Measurements from ENCODE around the gene ID2. TPM values are rescaled to one million over a fixed set of nuclear protein-coding genes. Genes with fewer than 3 reads are reported as not detected.

The ID2 gene
- total RNA-seq, 2 experiments from 2014 or later, result 299 to 324 TPM

- Mint-ChIP-seq H3K36me3 (ENCODE audit: low read depth) (no peaks in the 10 kb centered on the region), H3K27me3 (peaks cover 25% of the 10 kb centered on the region), H3K4me3 (no peak overlapping the region), H3K9me3 (no peaks in the 10 kb centered on the region), H3K27ac (no peak overlapping the region), H3K4me1 (peaks cover 5% of the 10 kb centered on the region)
- no peak for DNase-seq
- ChIA-PET CTCF (interaction anchor here (1.1 to 1.5 kb wide), 5 partner anchors 10 to 1588 kb away, joined by 3 to 5 read pairs (median 3); partner anchors contain the start of gene ID2), POLR2A (no interaction called here)
Measured at GRCh38 chr2:8691859-8692437, 10.1 kb downstream of the ID2 start.

DNA sequence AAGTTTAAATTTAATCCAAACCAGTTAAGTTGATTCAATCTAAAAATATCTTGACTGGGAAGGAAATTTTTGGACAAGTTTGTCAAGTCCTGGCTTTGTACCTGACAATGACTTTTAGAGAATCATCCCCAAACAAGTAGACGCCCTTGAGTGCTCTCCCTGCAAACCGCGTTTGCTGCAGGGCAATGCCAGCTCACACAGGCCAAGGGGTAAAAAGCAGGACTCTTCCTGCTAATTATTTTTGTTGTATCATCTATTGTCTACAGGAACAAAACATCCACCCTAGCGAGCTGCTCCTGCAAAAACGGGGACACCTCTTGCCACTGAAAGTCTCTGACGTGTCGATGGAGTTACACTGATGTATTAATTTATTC lies 10.9 kb downstream of the ID2 start:
- H3K4me1 Mint-ChIP-seq, result peaks cover 5% of the 10 kb centered on the region
- no peaks in the 10 kb centered on the region for H3K9me3 Mint-ChIP-seq
- H3K36me3 Mint-ChIP-seq (ENCODE audit: low read depth), result no peaks in the 10 kb centered on the region
- no peak overlapping the region for H3K27ac Mint-ChIP-seq
- ChIA-PET CTCF (interaction anchor here (0.6 to 1.5 kb wide), 11 partner anchors 10 to 1589 kb away, joined by 3 to 6 read pairs (median 3); partner anchors contain the start of gene ID2), POLR2A (interaction anchor here (1.4 kb wide), 1 partner anchor 11 kb away, joined by 6 read pairs; the partner anchor contains the start of gene ID2)
- no peak overlapping the region for H3K4me3 Mint-ChIP-seq
- no peak for DNase-seq
- H3K27me3 Mint-ChIP-seq, result peaks cover 25% of the 10 kb centered on the region

DNA sequence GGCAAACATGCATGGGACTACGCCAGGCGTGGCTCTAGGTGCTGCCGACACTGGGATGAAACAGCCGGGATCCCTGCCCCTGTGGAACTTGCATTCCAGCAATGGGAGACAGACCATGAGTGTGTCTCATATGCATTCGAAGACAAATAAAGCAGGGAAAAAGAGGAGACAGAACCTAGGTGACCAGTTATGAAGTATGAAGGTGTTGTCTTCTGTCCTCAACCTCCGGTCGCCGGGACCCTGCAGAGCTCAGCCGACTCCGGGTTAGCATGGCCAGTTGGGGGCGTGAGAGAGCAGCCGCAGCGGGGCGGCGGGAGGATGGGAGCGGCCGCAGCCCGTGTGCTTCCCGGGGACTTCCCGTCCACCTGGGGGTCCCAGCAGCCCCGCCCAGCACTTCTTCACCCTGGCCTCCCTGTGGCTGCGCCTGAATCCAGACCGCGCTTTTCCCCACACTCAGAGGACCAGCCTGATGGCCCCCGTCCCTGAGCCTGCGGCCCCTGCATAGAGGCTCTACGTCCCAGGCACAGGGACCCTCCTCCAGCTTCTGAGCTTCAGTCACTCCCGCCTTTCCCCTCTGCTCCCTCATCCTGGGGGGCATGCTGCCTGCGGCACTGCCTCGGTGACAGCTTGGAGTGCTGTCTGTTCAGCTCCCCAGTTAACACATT lies 11.4 kb downstream of the ID2 start:
- H3K4me3 Mint-ChIP-seq, result no peak overlapping the region
- ChIA-PET CTCF (interaction anchor here (0.6 to 1.5 kb wide), 11 partner anchors 9 to 1589 kb away, joined by 3 to 6 read pairs (median 3); partner anchors contain the start of gene ID2), POLR2A (interaction anchor here (1.4 kb wide), 1 partner anchor 12 kb away, joined by 6 read pairs; the partner anchor contains the start of gene ID2)
- peaks cover 5% of the 10 kb centered on the region for H3K4me1 Mint-ChIP-seq
- no peak overlapping the region for H3K27ac Mint-ChIP-seq
- peaks cover 22% of the 10 kb centered on the region for H3K27me3 Mint-ChIP-seq
- peak; percentile 48 for DNase-seq
- H3K9me3 Mint-ChIP-seq, result no peaks in the 10 kb centered on the region
- no peaks in the 10 kb centered on the region for H3K36me3 Mint-ChIP-seq (ENCODE audit: low read depth)

DNA sequence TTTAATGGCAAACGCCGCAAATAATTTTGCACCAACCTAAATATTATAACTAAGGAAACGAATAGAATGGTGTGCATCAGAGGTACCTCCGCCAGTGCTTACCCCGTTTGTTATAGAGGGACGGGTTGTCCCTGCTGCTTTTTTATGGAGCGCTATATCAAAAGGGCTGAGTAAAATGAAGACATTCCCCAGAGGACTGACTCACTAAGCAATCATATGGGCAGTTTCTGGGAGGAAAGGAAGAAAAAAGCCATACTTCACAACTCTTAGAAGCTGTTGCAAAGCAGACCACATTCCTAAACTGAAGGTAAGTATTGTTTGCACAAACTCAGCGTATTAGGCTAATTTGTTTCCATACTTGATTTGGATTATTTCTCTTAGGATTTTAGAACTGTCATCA lies 12.9 kb downstream of the ID2 start:
- H3K27me3 Mint-ChIP-seq, result peaks cover 21% of the 10 kb centered on the region
- no peak overlapping the region for H3K27ac Mint-ChIP-seq
- H3K4me3 Mint-ChIP-seq, result no peak overlapping the region
- peaks cover 5% of the 10 kb centered on the region for H3K4me1 Mint-ChIP-seq
- ChIA-PET POLR2A (no interaction called here), CTCF (no interaction called here)
- H3K9me3 Mint-ChIP-seq, result no peaks in the 10 kb centered on the region
- no peaks in the 10 kb centered on the region for H3K36me3 Mint-ChIP-seq (ENCODE audit: low read depth)
- no peak for DNase-seq

GRCh38 chr2:8697190-8697589 lies 15.3 kb downstream of the ID2 start:
- peaks cover 8% of the 10 kb centered on the region for H3K27me3 Mint-ChIP-seq
- POLR2A ChIA-PET, result no interaction called here

GRCh38 chr2:8699839-8700238 lies 18.0 kb downstream of the ID2 start:
- Mint-ChIP-seq H3K36me3 (ENCODE audit: low read depth) (no peaks in the 10 kb centered on the region), H3K9me3 (no peaks in the 10 kb centered on the region), H3K4me1 (no peaks in the 10 kb centered on the region), H3K27ac (no peak overlapping the region), H3K27me3 (peaks cover 5% of the 10 kb centered on the region), H3K4me3 (no peak overlapping the region)
- DNase-seq, result no peak
- ChIA-PET CTCF (interaction anchor here (1.1 kb wide), 1 partner anchor 9 kb away, joined by 3 read pairs; no protein-coding TSS in a partner anchor), POLR2A (no interaction called here)

More at GRCh38 chr2:8697190-8697589, 15.3 kb downstream of the ID2 start:
- no peaks in the 10 kb centered on the region for H3K9me3 Mint-ChIP-seq
- peaks cover 5% of the 10 kb centered on the region for H3K4me1 Mint-ChIP-seq
- H3K4me3 Mint-ChIP-seq, result no peak overlapping the region
- CTCF ChIA-PET, result no interaction called here
- H3K27ac Mint-ChIP-seq, result no peak overlapping the region
- H3K36me3 Mint-ChIP-seq (ENCODE audit: low read depth), result no peaks in the 10 kb centered on the region
- no peak for DNase-seq

DNA sequence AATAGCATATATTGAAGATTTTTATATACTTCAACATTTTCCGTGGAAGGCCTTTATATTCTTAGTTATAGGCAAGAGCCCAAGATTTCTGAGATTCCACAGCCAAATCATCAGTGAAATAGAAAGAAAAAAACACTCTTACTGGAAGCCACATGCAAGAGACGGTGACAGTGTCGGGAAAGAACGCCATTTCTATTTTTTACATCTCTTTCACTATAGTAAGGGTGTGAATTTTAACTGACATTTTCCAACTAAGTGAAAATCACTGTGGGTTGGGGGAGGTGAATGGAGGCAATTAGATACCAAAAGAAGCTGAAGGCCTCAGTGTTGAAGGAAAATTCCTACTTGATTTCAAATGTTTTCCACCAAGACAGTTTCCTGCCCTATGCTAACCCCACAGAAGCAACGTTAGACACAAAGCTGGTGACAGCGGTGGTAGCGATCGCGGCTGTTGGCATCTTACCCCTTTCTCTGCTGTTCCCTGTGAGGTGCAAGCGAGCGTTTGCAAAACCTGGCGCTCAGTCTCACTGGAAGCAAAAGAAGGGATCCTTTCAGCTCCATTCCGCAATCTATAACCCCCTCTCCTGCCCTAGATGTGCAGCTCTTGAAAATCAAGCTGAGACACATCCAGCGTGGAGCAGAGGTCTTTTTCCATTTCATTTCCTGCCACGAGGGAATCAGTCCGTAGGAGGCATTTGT lies 20.0 kb downstream of the ID2 start:
- no peak for DNase-seq
- Mint-ChIP-seq H3K27ac (no peak overlapping the region), H3K36me3 (ENCODE audit: low read depth) (no peaks in the 10 kb centered on the region), H3K27me3 (peaks cover 5% of the 10 kb centered on the region), H3K4me1 (no peaks in the 10 kb centered on the region), H3K4me3 (no peak overlapping the region), H3K9me3 (no peaks in the 10 kb centered on the region)
- CTCF ChIA-PET, result no interaction called here
- POLR2A ChIA-PET, result no interaction called here

GRCh38 chr2:8704906-8705305 lies 23.1 kb downstream of the ID2 start:
- Mint-ChIP-seq H3K27ac (no peak overlapping the region), H3K36me3 (ENCODE audit: low read depth) (no peaks in the 10 kb centered on the region), H3K9me3 (no peaks in the 10 kb centered on the region), H3K27me3 (peaks cover 5% of the 10 kb centered on the region), H3K4me3 (no peak overlapping the region), H3K4me1 (peaks cover 3% of the 10 kb centered on the region)
- ChIA-PET CTCF (no interaction called here), POLR2A (no interaction called here)
- DNase-seq, result no peak

- POLR2A ChIA-PET, result no interaction called here
- Mint-ChIP-seq H3K9me3 (peaks cover 1% of the 10 kb centered on the region), H3K36me3 (ENCODE audit: low read depth) (no peaks in the 10 kb centered on the region), H3K4me1 (peaks cover 3% of the 10 kb centered on the region), H3K4me3 (no peak overlapping the region), H3K27me3 (no peaks in the 10 kb centered on the region), H3K27ac (no peak overlapping the region)
- no peak for DNase-seq
- CTCF ChIA-PET, result no interaction called here
Measured at GRCh38 chr2:8709611-8710010, 27.8 kb downstream of the ID2 start.

DNA sequence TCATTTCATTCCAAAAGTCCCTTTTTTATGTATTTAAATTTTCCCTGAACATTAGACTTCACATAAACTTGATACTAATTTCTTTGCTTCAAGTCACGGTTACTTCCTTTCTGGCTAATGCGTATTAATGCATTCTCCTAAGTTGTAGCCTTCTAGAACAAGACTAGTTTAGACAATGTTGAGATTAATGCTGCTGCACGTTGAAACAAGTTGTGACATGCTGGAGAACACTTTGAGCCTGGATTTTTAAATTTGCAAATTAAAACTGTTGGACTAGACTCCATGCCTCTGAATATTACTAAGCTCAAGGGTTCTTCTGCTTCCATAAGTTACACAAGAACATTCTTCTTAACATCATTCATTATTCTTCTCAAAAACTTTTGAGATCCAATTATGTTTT lies 29.1 kb downstream of the ID2 start:
- H3K27ac Mint-ChIP-seq, result no peak overlapping the region
- H3K27me3 Mint-ChIP-seq, result peaks cover under 1% of the 10 kb centered on the region
- ChIA-PET CTCF (no interaction called here), POLR2A (no interaction called here)
- peaks cover 3% of the 10 kb centered on the region for H3K4me1 Mint-ChIP-seq
- H3K4me3 Mint-ChIP-seq, result no peak overlapping the region
- peaks cover 3% of the 10 kb centered on the region for H3K36me3 Mint-ChIP-seq (ENCODE audit: low read depth)
- H3K9me3 Mint-ChIP-seq, result peaks cover 7% of the 10 kb centered on the region
- DNase-seq, result no peak

GRCh38 chr2:8714283-8714682 lies 32.4 kb downstream of the ID2 start:
- no peak for DNase-seq
- Mint-ChIP-seq H3K4me1 (no peaks in the 10 kb centered on the region), H3K36me3 (ENCODE audit: low read depth) (peaks cover 6% of the 10 kb centered on the region), H3K9me3 (peaks cover 14% of the 10 kb centered on the region), H3K4me3 (no peak overlapping the region), H3K27ac (no peak overlapping the region), H3K27me3 (peaks cover 7% of the 10 kb centered on the region)
- ChIA-PET CTCF (interaction anchor here (1.2 kb wide), 1 partner anchor 21 kb away, joined by 3 read pairs; no protein-coding TSS in a partner anchor), POLR2A (no interaction called here)

DNA sequence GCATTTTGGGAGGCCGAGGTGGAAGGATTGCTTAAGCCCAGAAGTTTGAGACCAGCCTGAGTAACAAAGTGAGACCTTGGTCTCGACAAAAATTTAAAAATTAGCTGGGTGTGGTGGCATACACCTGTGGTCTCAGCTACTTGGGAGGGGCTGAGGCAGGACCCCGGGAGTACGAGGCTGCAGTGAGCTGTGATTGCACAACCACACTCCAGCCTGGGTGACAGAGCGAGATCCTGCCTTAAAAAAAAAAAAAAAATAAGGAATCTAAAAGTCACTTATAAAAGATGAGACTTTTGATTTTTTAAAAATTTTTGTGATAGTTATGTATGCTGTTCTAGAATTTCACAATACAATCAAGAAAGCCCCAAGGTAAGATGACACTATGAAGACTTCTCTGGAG lies 33.1 kb downstream of the ID2 start:
- no peaks in the 10 kb centered on the region for H3K4me1 Mint-ChIP-seq
- H3K9me3 Mint-ChIP-seq, result peaks cover 14% of the 10 kb centered on the region
- no peak overlapping the region for H3K27ac Mint-ChIP-seq
- H3K36me3 Mint-ChIP-seq (ENCODE audit: low read depth), result peaks cover 6% of the 10 kb centered on the region
- ChIA-PET CTCF (interaction anchor here (1.2 kb wide), 1 partner anchor 20 kb away, joined by 3 read pairs; no protein-coding TSS in a partner anchor), POLR2A (no interaction called here)
- DNase-seq, result no peak
- no peak overlapping the region for H3K4me3 Mint-ChIP-seq
- peaks cover 7% of the 10 kb centered on the region for H3K27me3 Mint-ChIP-seq

- H3K36me3 Mint-ChIP-seq (ENCODE audit: low read depth), result peaks cover 6% of the 10 kb centered on the region
- ChIA-PET POLR2A (no interaction called here), CTCF (no interaction called here)
- H3K4me1 Mint-ChIP-seq, result no peaks in the 10 kb centered on the region
- H3K27me3 Mint-ChIP-seq, result peaks cover 7% of the 10 kb centered on the region
- H3K9me3 Mint-ChIP-seq, result peaks cover 14% of the 10 kb centered on the region
- no peak overlapping the region for H3K27ac Mint-ChIP-seq
- H3K4me3 Mint-ChIP-seq, result no peak overlapping the region
- DNase-seq, result no peak
Measured at GRCh38 chr2:8719528-8719927, 37.7 kb downstream of the ID2 start.

Measured in activated CD4-positive, alpha-beta memory T cell treated with anti-CD3 and anti-CD28 coated beads, Interleukin-2, amount 10 ng/mL, durations not matched to agents 7 days and 5 days (primary cell).